ENCODE data around the gene YWHAQ.

The YWHAQ gene

GRCh38 chr2:9663008-9663879, 32.4 kb upstream of the YWHAQ start:
- H3K4me3 ChIP-seq (ENCODE audit: low read depth, low read length): no peak overlapping the region
- no peak for DNase-seq (ENCODE audit: low read depth)
- TF ChIP-seq, protein P1, sequence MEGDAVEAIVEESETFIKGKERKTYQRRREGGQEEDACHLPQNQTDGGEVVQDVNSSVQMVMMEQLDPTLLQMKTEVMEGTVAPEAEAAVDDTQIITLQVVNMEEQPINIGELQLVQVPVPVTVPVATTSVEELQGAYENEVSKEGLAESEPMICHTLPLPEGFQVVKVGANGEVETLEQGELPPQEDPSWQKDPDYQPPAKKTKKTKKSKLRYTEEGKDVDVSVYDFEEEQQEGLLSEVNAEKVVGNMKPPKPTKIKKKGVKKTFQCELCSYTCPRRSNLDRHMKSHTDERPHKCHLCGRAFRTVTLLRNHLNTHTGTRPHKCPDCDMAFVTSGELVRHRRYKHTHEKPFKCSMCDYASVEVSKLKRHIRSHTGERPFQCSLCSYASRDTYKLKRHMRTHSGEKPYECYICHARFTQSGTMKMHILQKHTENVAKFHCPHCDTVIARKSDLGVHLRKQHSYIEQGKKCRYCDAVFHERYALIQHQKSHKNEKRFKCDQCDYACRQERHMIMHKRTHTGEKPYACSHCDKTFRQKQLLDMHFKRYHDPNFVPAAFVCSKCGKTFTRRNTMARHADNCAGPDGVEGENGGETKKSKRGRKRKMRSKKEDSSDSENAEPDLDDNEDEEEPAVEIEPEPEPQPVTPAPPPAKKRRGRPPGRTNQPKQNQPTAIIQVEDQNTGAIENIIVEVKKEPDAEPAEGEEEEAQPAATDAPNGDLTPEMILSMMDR (conservative IDR thresholded peaks at IDR 0.05; ENCODE audit: low read depth, low read length): no peak

- no peak for DNase-seq (ENCODE audit: low read depth)
- H3K4me3 ChIP-seq (ENCODE audit: low read depth, low read length): no peak overlapping the region
- TF ChIP-seq, protein P1 (conservative IDR thresholded peaks at IDR 0.05; ENCODE audit: low read depth, low read length): no peak
These were observed 30.5 kb upstream of the YWHAQ start for GRCh38 chr2:9661261-9661660.

- DNase-seq (ENCODE audit: low read depth): no peak
- no peak overlapping the region for H3K4me3 ChIP-seq (ENCODE audit: low read depth, low read length)
- TF ChIP-seq, protein P1 (conservative IDR thresholded peaks at IDR 0.05; ENCODE audit: low read depth, low read length): no peak
These were observed 30.0 kb upstream of the YWHAQ start for GRCh38 chr2:9660781-9661180.

GRCh38 chr2:9660154-9660553, 29.4 kb upstream of the YWHAQ start:
- no peak overlapping the region for H3K4me3 ChIP-seq (ENCODE audit: low read depth, low read length)
- TF ChIP-seq, protein P1 (conservative IDR thresholded peaks at IDR 0.05; ENCODE audit: low read depth, low read length): no peak
- DNase-seq (ENCODE audit: low read depth): no peak

GRCh38 chr2:9658972-9659371, 28.2 kb upstream of the YWHAQ start:
- DNase-seq (ENCODE audit: low read depth): peak; percentile 70
- no peak overlapping the region for H3K4me3 ChIP-seq (ENCODE audit: low read depth, low read length)
- TF ChIP-seq, protein P1 (conservative IDR thresholded peaks at IDR 0.05; ENCODE audit: low read depth, low read length): no peak

DNA sequence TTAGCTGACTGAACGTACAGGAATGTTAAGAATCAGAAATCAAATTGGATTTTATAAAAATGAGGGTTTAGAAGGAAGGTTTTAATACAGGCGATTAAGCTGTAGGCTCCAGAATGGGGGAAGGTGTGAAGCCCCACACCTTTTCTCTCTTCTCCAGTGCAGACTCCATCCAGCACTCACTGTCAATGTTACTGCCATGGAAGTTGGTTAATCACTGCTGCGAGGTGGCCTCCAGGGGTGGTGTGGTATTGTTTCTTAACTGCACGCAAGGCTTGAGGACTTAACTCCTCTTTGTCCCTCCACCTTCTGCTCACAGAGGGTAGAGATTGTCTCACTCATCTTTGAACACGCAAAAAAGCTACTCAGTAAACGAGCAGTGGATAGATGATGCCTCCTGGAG, 26.9 kb upstream of the YWHAQ start:
- DNase-seq (ENCODE audit: low read depth): no peak
- TF ChIP-seq, protein P1 (conservative IDR thresholded peaks at IDR 0.05; ENCODE audit: low read depth, low read length): peak; percentile 31
- no peak overlapping the region for H3K4me3 ChIP-seq (ENCODE audit: low read depth, low read length)

- H3K4me3 ChIP-seq (ENCODE audit: low read depth, low read length): no peak overlapping the region
- TF ChIP-seq, protein P1 (conservative IDR thresholded peaks at IDR 0.05; ENCODE audit: low read depth, low read length): no peak
- no peak for DNase-seq (ENCODE audit: low read depth)
These were observed 26.3 kb upstream of the YWHAQ start for GRCh38 chr2:9657083-9657482.
